Endothelial cell of umbilical vein (primary cell): ENCODE measurements around the gene DGAT2. TPM values are rescaled to one million over a fixed set of nuclear protein-coding genes. Genes with fewer than 3 reads are reported as not detected.

Source experiments
- BruUV-seq: library from RNA; stranded (reverse); fragments of 400-500 nt; replicated peaks from 2 replicates; lab custom pipeline; 2021; lab: Mats Ljungman, UMichigan
- CTCF ChIA-PET: fragments of 300-600, 350-600 bp; sonication (Branson Sonifier 250); formaldehyde crosslinking; loops from one replicate; lab custom pipeline; 2021; ENCODE audit warnings: antibody characterized with exemption, inconsistent platforms; lab: Charles Lee
- POLR2A ChIA-PET: fragments of 300-600, 350-600 bp; sonication (Branson Sonifier 250); formaldehyde crosslinking; loops from one replicate; lab custom pipeline; 2021; ENCODE audit warnings: antibody characterized with exemption, inconsistent platforms; lab: Charles Lee
- DNase-seq: peaks from one replicate; pipeline ENCODE4 v3.0.0-alpha.2; 2011; ENCODE audit warnings: low read depth, low spot score
- FAIRE-seq: peaks from 2 replicates; lab custom pipeline; 2011; peaks lifted over from hg19 to GRCh38; lab: Jason Lieb, UNC
- H2AFZ ChIP-seq: 2 replicates; pipeline ENCODE4 v1.6.0; 2012; ENCODE audit warnings: low read depth, low read length, control low read depth, inconsistent platforms
- H3K27ac ChIP-seq: 2 replicates; pipeline ENCODE4 v1.5.1; 2011; ENCODE audit warnings: low read depth, mild to moderate bottlenecking, control low read depth, low read length, moderate library complexity; ENCODE audit not compliant: insufficient read depth
- H3K27me3 ChIP-seq, 2 experiments: 2 replicates each; pipeline versions ENCODE4 v1.6.0 to v1.6.1; 2011; ENCODE audit warnings: low read length in 2 of 2, mixed read lengths in 1 of 2; ENCODE audit not compliant: control insufficient read depth in 2 of 2, insufficient read depth in 2 of 2
- H3K36me3 ChIP-seq, 2 experiments: 2 replicates in 1 of 2; 3 replicates in 1 of 2; pipeline ENCODE4 v1.5.1; 2011; ENCODE audit warnings: low read length in 2 of 2, mild to moderate bottlenecking in 1 of 2, moderate library complexity in 1 of 2; ENCODE audit not compliant: control insufficient read depth in 2 of 2, insufficient read depth in 2 of 2; ENCODE audit errors: extremely low read depth in 1 of 2
- H3K4me1 ChIP-seq: 3 replicates; pipeline ENCODE4 v1.5.1; 2011; ENCODE audit warnings: mild to moderate bottlenecking, low read length; ENCODE audit not compliant: control insufficient read depth, insufficient read depth; ENCODE audit errors: extremely low read depth
- H3K4me2 ChIP-seq: 2 replicates; pipeline ENCODE4 v1.6.1; 2011; ENCODE audit warnings: low read length, control low read depth, mixed read lengths; ENCODE audit not compliant: insufficient read depth
- H3K4me3 ChIP-seq, 3 experiments: fragments of 200-600 bp in 1 of 3; sonication (generic), shearing (Covaris generic) in 1 of 3; replicated peaks in 1 of 3; 2 replicates each; pipeline ENCODE4 v1.5.1; 2011 to 2016; ENCODE audit warnings: control low read depth in 3 of 3, low read length in 3 of 3, mild to moderate bottlenecking in 2 of 3, inconsistent platforms in 1 of 3, low read depth in 1 of 3, moderate library complexity in 1 of 3; ENCODE audit not compliant: insufficient read depth in 1 of 3
- H3K79me2 ChIP-seq: 2 replicates; pipeline ENCODE4 v1.6.0; 2012; ENCODE audit warnings: low read length, inconsistent platforms; ENCODE audit not compliant: control insufficient read depth, insufficient read depth
- H3K9ac ChIP-seq: replicated peaks from 2 replicates; pipeline ENCODE3; 2011; ENCODE audit warnings: low read length, control low read depth; ENCODE audit not compliant: insufficient read depth; ENCODE audit errors: extremely low read depth
- H3K9me1 ChIP-seq: replicated peaks from 3 replicates; pipeline ENCODE4 v1.6.0; 2011; ENCODE audit warnings: mild to moderate bottlenecking, low read length; ENCODE audit not compliant: control insufficient read depth, insufficient read depth; ENCODE audit errors: extremely low read depth
- H3K9me3 ChIP-seq: replicated peaks from 2 replicates; pipeline ENCODE4 v1.5.1; 2012; ENCODE audit warnings: low read length, inconsistent platforms; ENCODE audit not compliant: control insufficient read depth, insufficient read depth
- H4K20me1 ChIP-seq: replicated peaks from 2 replicates; pipeline ENCODE3; 2011; ENCODE audit warnings: mild to moderate bottlenecking, low read length; ENCODE audit not compliant: control insufficient read depth, insufficient read depth; ENCODE audit errors: extremely low read depth
- CTCF ChIP-seq, 2 donors: IDR thresholded peaks; 1 replicate in 1 of 2; 2 replicates in 1 of 2; pipeline ENCODE4 v1.5.1; 2011; ENCODE audit warnings: low read length in 2 of 2, mild to moderate bottlenecking in 2 of 2, moderate library complexity in 2 of 2, control low read depth in 1 of 2, inconsistent platforms in 1 of 2, low read depth in 1 of 2; ENCODE audit not compliant: insufficient read depth in 1 of 2; ENCODE audit errors: extremely low read depth in 1 of 2
- EZH2 ChIP-seq: IDR thresholded peaks from 2 replicates; pipeline ENCODE4 v1.6.1; 2012; ENCODE audit warnings: borderline replicate concordance, low read depth, mild to moderate bottlenecking, moderate library complexity, low read length, inconsistent platforms; ENCODE audit not compliant: severe bottlenecking
- FOS ChIP-seq: IDR thresholded peaks from 2 replicates; pipeline ENCODE4 v1.6.1; 2011; ENCODE audit warnings: mild to moderate bottlenecking, low read length, moderate library complexity, borderline replicate concordance; ENCODE audit not compliant: insufficient read depth
- GATA2 ChIP-seq: IDR thresholded peaks from 2 replicates; pipeline ENCODE4 v1.7.0; 2011; ENCODE audit warnings: low read depth, mild to moderate bottlenecking, moderate library complexity, mixed read lengths, low read length; ENCODE audit not compliant: insufficient read length, insufficient read depth
- JUN ChIP-seq: IDR thresholded peaks from 2 replicates; pipeline ENCODE4 v1.6.1; 2011; ENCODE audit warnings: borderline replicate concordance, low read depth; ENCODE audit not compliant: insufficient read length, insufficient read depth
- MAX ChIP-seq: IDR thresholded peaks from 2 replicates; pipeline ENCODE4 v1.6.1; 2011; ENCODE audit not compliant: insufficient read depth, insufficient read length
- MYC ChIP-seq: IDR thresholded peaks from one replicate; pipeline ENCODE4 v1.6.1; 2011; ENCODE audit warnings: mild to moderate bottlenecking, low read depth, low read length
- POLR2A ChIP-seq: IDR thresholded peaks from 2 replicates; pipeline ENCODE4 v1.6.1; 2012; ENCODE audit warnings: low read depth, mild to moderate bottlenecking, control low read depth, low read length
- POLR2AphosphoS5 ChIP-seq: IDR thresholded peaks from 2 replicates; pipeline ENCODE4 v1.6.1; 2012; ENCODE audit warnings: low read depth, mild to moderate bottlenecking, control low read depth, low read length, moderate library complexity; ENCODE audit not compliant: insufficient read depth
- dilution Hi-C: fragments of 300-500 bp; cut with MboI; formaldehyde crosslinking; loops from one replicate; pipeline ENCODE4 v1.15.0; 2019; ENCODE audit warnings: low sequenced_read_pairs; ENCODE audit not compliant: extremely low pct_ligation_motif_present
- intact Hi-C: fragments of 100-400 bp; cut with micrococcal nuclease; formaldehyde crosslinking; loops from one replicate; pipeline ENCODE4 v1.10.0; 2022
- polyA plus RNA-seq, 4 experiments: library from polyadenylated mRNA; depleted of rRNA in 3 of 4; stranded (reverse) in 3 of 4; unstranded in 1 of 4; fragments of >200 nt; gene quantifications; 2 replicates each; pipeline versions ENCODE4 v1.2.1 to v1.2.3, GENCODE V29; 2011 to 2012; ENCODE audit warnings: missing spikeins in 1 of 4
- total RNA-seq: library from RNA; stranded (reverse); gene quantifications from 2 replicates; pipeline ENCODE4 v1.2.3, GENCODE V29; 2021

Gene DGAT2
- total and polyA plus RNA-seq, 2 donors (not counting 3 experiments of a cell fraction or from before 2014, with no cell fraction given) = 0.55 to 0.79 TPM

GRCh38 chr11:75816561-75817239, 48.1 kb downstream of the DGAT2 start:
- H3K36me3 ChIP-seq = peaks cover 0 to 2% of the 10 kb centered on the region in 2 experiments
- H3K9me3 ChIP-seq = no peaks in the 10 kb centered on the region
- H4K20me1 ChIP-seq = no peaks in the 10 kb centered on the region
- POLR2A ChIA-PET = no interaction called here
- peak overlapping the region; percentile 90 to 95 (median 93) for H3K4me3 ChIP-seq
- H3K4me1 ChIP-seq = peaks cover 37% of the 10 kb centered on the region
- CTCF ChIA-PET = interaction anchor here (1.2 to 5.1 kb wide), 3 partner anchors 47 to 330 kb away, joined by 3 to 35 read pairs (median 4); no protein-coding TSS in a partner anchor
- dilution Hi-C loops = no loop called here
- no peaks in the 10 kb centered on the region for H3K27me3 ChIP-seq
- peak overlapping the region; percentile 88 for H3K27ac ChIP-seq
- intact Hi-C loops = no loop called here
- BruUV-seq = no TSS peak
- peak; percentile 55 for FAIRE-seq
- H3K4me2 ChIP-seq = peak overlapping the region; percentile 92
- peak; percentile 47 for DNase-seq
- H3K9ac ChIP-seq = peak overlapping the region; percentile 88
- no peak overlapping the region for H2AFZ ChIP-seq
- no peak for TF ChIP-seq MAX
- TF ChIP-seq EZH2 = no peak
- no peak for TF ChIP-seq POLR2AphosphoS5
- TF ChIP-seq MYC = no peak
- TF ChIP-seq JUN = no peak
- no peak for TF ChIP-seq CTCF (IDR thresholded peaks at IDR 0.05; ENCODE audit: extremely low read depth in 1 of 2, insufficient read depth in 1 of 2, low read depth in 1 of 2, low read length in 2 of 2)
- no peak for TF ChIP-seq GATA2
- no peak for TF ChIP-seq FOS
- no peak for TF ChIP-seq POLR2A
- H3K79me2 ChIP-seq = peaks cover 66% of the 10 kb centered on the region
- no peaks in the 10 kb centered on the region for H3K9me1 ChIP-seq
